ENCODE measurements around the gene HOXC10.

HOXC10 gene

DNA sequence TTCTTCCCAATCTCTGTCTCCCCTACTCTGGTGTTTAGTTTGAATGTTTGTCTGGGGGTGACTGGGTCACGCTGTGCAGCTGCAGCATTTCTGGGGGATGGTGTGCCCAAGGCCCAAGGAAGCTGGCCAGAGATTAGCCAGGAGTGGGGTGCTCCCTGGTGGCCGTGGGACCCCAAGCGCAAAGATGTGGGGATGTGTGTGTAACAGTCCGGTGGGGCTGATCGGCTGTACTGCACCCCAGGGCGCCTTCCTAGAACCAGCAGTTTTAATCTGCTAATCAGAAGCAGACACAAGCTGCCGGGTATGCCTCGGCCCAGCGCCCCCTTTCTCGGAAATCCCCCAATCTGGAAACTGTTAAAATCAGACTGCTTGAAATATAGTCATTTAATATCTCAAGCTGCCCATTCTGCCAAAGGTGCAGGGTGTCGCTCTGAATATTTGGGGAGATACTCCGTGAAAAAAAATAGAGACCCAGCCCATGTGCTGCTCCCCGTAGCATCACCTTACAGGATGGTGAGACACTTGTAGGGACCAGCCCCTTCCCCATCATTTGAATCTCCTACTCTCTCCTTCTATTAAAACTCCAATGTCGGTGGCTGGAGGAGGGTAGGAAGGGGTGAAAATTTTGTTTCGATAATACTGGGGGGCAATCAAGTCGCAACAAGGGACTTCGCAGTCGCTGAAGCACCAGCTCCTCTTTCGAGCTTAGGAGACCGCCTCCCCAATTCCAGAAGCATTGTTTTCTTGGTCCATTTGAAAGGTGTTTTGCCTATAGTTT lies 19.3 kb downstream of the HOXC10 start:
- DNase-seq: no peak

GRCh38 chr12:54004841-54005530 lies 20.0 kb downstream of the HOXC10 start:
- DNase-seq: no peak

- no peak for DNase-seq
Observed at GRCh38 chr12:54005531-54005852, 20.5 kb downstream of the HOXC10 start.

DNA sequence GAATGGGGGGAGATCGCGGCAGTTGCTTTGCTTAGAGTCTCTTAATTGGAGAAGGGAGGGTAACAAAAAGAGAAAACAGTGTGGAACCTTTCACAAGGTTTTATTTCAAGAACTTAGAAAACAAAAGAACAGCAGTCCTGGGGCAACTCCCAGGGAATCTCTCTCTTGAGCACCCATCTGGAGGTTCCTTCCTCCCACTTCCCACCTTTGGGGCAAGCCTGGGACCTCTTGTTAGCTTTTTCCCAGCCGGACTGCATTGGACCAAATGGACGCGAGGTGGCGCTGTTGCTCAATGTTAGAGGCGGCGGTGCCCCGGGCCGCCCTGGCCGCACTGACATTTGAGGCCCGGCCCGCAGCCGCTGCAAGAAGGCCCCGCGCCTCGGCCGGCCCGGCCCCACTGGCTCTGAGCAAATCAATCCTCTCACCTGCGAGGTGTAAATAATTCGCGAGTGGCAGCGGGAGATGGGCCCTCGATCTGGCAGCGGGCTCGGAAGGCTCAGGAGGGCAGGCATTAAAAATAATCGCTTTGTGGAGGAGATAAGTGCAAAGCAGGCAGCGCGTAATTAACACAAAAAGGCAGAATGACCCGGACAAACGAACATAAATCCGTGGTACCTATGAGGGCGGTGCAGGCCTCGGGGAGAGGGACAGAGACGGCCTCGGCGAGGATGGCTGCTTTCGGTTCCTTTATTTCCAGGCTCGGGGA lies 21.1 kb downstream of the HOXC10 start:
- peak; percentile 61 to 84 for DNase-seq

DNA sequence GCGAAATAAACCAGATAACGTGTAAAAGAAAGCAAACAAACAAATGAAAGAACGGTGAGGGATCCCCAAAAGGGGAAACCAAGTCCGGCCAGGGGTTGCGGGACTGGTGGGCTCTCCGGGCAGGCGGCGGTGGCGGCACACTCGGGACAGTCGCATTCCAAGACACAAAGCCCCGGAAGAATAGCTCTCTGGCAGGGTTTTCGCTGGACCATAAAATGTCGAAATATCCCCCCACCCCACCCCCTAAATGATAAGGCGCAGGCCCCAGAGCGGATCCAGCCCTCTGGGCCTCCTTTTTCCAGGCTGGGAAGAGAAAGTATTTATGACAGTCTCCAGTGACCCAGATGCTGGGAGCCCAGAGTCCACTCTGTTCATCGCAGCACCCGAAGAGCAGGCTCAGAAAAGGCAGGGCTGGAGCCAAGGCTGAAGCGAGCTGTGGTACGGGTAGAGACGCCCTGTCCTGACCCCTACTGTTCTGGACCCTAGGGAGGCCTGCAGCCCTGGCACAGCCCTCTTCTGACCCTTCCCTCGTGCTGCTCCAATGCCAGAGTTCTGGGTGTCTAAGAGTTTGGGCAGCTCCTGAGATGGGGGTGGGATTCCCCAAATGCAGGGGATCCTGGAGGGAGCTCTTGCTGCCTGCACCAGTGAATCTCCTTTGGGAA lies 21.7 kb downstream of the HOXC10 start:
- DNase-seq: no peak

DNA sequence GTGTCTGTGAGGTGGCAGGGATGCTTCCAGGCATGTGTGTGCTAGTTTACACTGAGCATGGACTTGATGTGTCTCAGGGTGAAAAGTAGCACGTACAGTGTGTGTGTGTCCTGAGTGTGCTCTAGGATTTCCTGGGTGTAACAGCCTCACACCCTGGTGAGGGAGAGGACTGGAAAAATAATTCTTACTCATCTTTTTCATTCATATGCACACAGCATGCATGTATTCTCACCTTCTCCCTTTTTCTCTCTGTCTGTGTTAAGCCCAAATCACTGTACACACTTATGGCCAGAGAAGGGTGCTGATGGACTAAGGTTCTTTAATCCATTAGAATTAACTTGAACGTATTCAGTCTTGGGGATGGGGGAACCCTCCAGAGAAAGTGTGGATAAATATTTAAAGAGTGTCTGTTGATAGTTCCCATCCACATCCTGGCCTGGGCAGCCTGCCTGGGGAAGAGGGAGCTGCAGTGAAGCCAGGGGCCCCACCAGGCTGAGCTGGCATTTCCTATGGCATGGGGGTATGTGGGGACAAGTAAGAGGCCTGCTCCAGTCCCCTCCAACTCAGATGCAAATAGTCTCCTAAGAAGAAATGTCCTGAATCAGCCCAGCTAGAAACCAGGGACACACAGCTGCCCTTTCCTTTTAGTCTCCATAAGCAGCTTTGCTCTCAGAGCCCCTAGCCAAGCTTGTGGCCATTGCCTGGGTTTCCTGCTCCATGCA lies 22.8 kb downstream of the HOXC10 start:
- no peak for DNase-seq

- DNase-seq: no peak
Observed at GRCh38 chr12:54008260-54008552, 23.3 kb downstream of the HOXC10 start.

GRCh38 chr12:54009171-54010052 lies 24.5 kb downstream of the HOXC10 start:
- no peak for DNase-seq

GRCh38 chr12:54010053-54010971 lies 25.4 kb downstream of the HOXC10 start:
- no peak for DNase-seq

GRCh38 chr12:54010972-54011664 lies 26.2 kb downstream of the HOXC10 start:
- DNase-seq: no peak

- DNase-seq: no peak
Observed at GRCh38 chr12:54011665-54012532, 27.0 kb downstream of the HOXC10 start.

- DNase-seq: no peak
Observed at GRCh38 chr12:54012631-54013409, 27.9 kb downstream of the HOXC10 start.

GRCh38 chr12:54014377-54015017 lies 29.6 kb downstream of the HOXC10 start:
- no peak for DNase-seq

DNA sequence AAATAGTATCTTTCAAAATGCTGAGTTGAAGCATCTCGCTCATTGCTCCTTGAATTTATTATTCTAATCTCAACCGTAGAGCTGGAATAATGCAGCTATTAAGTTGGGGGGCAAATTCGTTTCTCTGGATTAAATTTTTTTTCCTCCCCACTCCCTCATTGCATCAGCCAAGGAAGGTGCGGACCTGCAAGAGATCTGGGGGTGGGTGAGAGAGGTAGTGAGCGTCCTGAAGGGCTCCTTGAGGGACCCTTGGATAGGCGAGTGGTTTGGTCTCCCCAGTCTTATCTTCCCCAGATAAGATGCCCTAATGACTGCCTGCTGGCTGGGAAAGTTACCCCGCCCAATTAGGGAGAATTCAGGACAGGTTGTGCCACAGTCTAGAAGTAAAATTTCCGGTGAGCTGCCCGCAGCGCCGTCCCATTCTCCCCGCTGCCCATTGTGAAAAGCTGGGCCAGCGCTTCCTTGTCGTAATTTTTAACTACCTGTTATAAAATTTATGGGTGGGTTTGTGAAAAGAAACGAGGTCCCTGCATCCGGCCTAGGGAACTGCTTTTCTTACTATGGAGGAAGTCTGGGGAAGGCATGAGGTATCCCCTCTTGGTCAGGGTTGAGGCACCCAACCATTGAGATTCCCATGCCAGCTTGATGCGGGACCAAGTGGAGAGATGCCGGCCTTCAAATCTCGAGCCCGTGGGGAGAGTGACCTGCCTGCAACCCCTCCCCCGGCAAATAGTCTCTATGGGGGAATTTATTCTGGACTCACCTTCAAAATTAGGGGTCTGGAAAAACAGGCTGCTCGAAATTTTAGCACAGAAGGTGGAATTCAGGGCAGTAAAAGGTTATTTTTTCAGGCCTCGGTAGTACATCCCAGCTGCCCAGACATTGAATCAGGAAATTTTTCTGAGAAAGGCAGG lies 30.3 kb downstream of the HOXC10 start:
- no peak for DNase-seq

DNA sequence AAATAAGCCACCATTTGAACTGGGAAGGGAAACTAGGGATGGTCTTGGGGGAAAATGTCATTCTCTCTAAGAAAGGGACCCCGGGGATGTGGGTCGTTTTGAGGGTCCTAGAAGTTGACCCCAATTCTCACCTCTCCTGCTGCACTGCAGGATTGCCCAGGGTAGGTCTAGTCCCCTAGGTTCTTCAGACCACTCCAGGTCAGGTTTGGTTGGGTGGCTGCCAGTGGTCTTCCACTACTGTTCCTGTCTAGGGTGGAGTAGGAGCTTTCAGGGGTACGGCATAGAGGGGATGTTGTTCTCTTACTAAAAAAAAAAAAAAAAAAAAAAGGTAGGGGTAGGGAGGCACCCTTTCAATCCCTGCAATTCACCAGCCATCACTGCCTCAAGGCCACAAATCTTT lies 31.1 kb downstream of the HOXC10 start:
- DNase-seq: no peak

DNA sequence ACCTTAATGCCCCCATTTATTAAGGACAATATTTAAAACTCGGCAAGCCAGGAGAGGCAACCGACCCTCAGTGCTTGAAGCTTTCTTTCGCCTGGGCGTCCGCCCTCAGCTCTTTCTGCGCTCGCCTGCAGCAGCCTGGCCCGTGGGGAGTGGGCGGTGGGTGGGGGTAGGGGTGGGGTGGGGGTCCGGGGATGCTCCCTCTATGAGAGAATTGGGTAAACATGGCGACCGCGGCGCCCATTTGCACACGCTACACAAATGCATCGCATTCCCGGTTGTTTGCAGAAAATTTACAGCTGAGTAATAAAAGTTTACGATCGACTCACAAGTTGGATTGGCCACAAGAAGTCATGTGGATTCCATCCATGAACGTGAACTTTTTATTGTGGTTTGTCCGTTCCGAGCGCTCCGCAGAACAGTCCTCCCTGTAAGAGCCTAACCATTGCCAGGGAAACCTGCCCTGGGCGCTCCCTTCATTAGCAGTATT lies 31.6 kb downstream of the HOXC10 start:
- DNase-seq: no peak
